ENCODE measurements around the gene KLHL41. TPM values are rescaled to one million over a fixed set of nuclear protein-coding genes. Genes with fewer than 3 reads are reported as not detected.

Gene KLHL41
- polyA plus RNA-seq, 1 experiment, result 0.15 TPM

- DNase-seq (ENCODE audit: low read depth), result no peak
- H3K4me3 ChIP-seq (ENCODE audit: low read depth, low read length), result no peak overlapping the region
- ChIA-PET CTCF (interaction anchor here (1.7 kb wide), 1 partner anchor 11 kb away, joined by 7 read pairs; the partner anchor contains the start of gene BBS5), POLR2A (no interaction called here)
- H3K36me3 ChIP-seq (ENCODE audit: control insufficient read depth, insufficient read depth, low read length), result no peaks in the 10 kb centered on the region
- H3K27me3 ChIP-seq (ENCODE audit: control insufficient read depth, insufficient read depth, low read length), result no peaks in the 10 kb centered on the region
- no peak for TF ChIP-seq CTCF (IDR thresholded peaks at IDR 0.05; ENCODE audit: insufficient read depth, low read depth, low read length)
Observed at GRCh38 chr2:169468841-169469240, 40.7 kb upstream of the KLHL41 start.

GRCh38 chr2:169469952-169470572, 39.4 kb upstream of the KLHL41 start:
- CTCF ChIA-PET, result interaction anchor here (1.7 kb wide), 1 partner anchor 9 kb away, joined by 7 read pairs; the partner anchor contains the start of gene BBS5
- POLR2A ChIA-PET, result no interaction called here
- Histone ChIP-seq H3K27me3 (ENCODE audit: control insufficient read depth, insufficient read depth, low read length) (no peaks in the 10 kb centered on the region), H3K36me3 (ENCODE audit: control insufficient read depth, insufficient read depth, low read length) (no peaks in the 10 kb centered on the region), H3K4me3 (ENCODE audit: low read depth, low read length) (no peak overlapping the region)
- DNase-seq (ENCODE audit: low read depth), result no peak
- no peak for TF ChIP-seq CTCF (IDR thresholded peaks at IDR 0.05; ENCODE audit: insufficient read depth, low read depth, low read length)

- no peak overlapping the region for H3K4me3 ChIP-seq (ENCODE audit: low read depth, low read length)
- no peak for DNase-seq (ENCODE audit: low read depth)
- ChIA-PET POLR2A (no interaction called here), CTCF (no interaction called here)
- no peak for TF ChIP-seq CTCF (IDR thresholded peaks at IDR 0.05; ENCODE audit: insufficient read depth, low read depth, low read length)
- H3K27me3 ChIP-seq (ENCODE audit: control insufficient read depth, insufficient read depth, low read length), result no peaks in the 10 kb centered on the region
- H3K36me3 ChIP-seq (ENCODE audit: control insufficient read depth, insufficient read depth, low read length), result no peaks in the 10 kb centered on the region
Observed at GRCh38 chr2:169472249-169472648, 37.3 kb upstream of the KLHL41 start.

GRCh38 chr2:169476459-169476858, 33.0 kb upstream of the KLHL41 start:
- POLR2A ChIA-PET, result no interaction called here
- Histone ChIP-seq H3K36me3 (ENCODE audit: control insufficient read depth, insufficient read depth, low read length) (no peaks in the 10 kb centered on the region), H3K27me3 (ENCODE audit: control insufficient read depth, insufficient read depth, low read length) (no peaks in the 10 kb centered on the region), H3K4me3 (ENCODE audit: low read depth, low read length) (no peak overlapping the region)
- DNase-seq (ENCODE audit: low read depth), result no peak
- CTCF ChIA-PET, result interaction anchor here (0.6 kb wide), 1 partner anchor 29 kb away, joined by 3 read pairs; no protein-coding TSS in a partner anchor
- TF ChIP-seq CTCF (IDR thresholded peaks at IDR 0.05; ENCODE audit: insufficient read depth, low read depth, low read length), result no peak

- Histone ChIP-seq H3K27me3 (ENCODE audit: control insufficient read depth, insufficient read depth, low read length) (no peaks in the 10 kb centered on the region), H3K36me3 (ENCODE audit: control insufficient read depth, insufficient read depth, low read length) (no peaks in the 10 kb centered on the region), H3K4me3 (ENCODE audit: low read depth, low read length) (no peak overlapping the region)
- ChIA-PET POLR2A (no interaction called here), CTCF (interaction anchor here (1.2 to 2.8 kb wide), 2 partner anchors 9 to 15 kb away, joined by 3 to 7 read pairs; no protein-coding TSS in a partner anchor)
- no peak for DNase-seq (ENCODE audit: low read depth)
- TF ChIP-seq CTCF (IDR thresholded peaks at IDR 0.05; ENCODE audit: insufficient read depth, low read depth, low read length), result no peak
Observed at GRCh38 chr2:169478339-169478738, 31.2 kb upstream of the KLHL41 start.

Data from BJ (cell line).